ENCODE measurements around the gene CNTNAP2. TPM values are rescaled to one million over a fixed set of nuclear protein-coding genes. Genes with fewer than 3 reads are reported as not detected.

The CNTNAP2 gene
- total RNA-seq, 1 donor, result 7.6 TPM

DNA sequence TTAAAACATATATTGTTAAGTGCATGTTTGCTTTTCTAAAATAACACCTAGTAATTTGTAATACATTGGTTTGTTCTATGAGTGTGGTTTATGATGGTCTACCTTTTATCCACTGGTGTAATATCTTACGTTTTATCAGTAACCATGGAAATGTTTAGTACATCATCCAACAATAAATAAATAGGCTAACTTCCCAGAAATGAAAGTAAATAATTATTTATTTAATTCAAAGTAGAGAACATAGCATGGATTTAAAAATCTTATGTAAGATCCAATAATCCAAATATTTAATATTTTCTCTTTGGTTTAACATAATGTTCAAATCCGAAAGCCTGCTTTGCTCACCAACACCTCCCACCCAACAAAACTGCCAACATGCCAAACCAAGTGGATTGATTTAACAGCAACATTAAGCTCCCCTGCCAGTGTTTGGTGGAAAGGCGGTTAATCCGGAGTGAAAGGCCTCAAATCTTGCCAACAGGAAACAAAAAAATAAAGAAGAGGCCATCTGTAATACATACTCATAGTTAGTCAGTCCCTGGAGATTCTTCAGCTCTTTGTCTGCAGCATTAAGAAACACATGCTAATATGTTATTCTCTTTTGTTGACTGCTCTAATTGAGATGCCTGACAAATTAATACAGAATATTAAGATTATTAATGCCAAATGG lies 897.8 kb downstream of the CNTNAP2 start:
- Histone ChIP-seq H3K9me3 (ENCODE audit: low read depth, low read length) (no peaks in the 10 kb centered on the region), H2AFZ (ENCODE audit: low read length) (no peak overlapping the region), H3K79me2 (ENCODE audit: insufficient read depth, low read length) (no peaks in the 10 kb centered on the region), H3K27ac (ENCODE audit: low read depth, low read length) (no peak overlapping the region), H3K4me3 (ENCODE audit: insufficient read depth, low read length) (no peak overlapping the region), H4K20me1 (ENCODE audit: insufficient read depth, low read length) (no peaks in the 10 kb centered on the region), H3K4me1 (ENCODE audit: insufficient read depth, low read length) (no peaks in the 10 kb centered on the region), H3K36me3 (ENCODE audit: insufficient read depth, low read length) (no peaks in the 10 kb centered on the region), H3K4me2 (ENCODE audit: insufficient read depth, low read length) (no peak overlapping the region), H3K27me3 (ENCODE audit: insufficient read depth, low read length) (no peaks in the 10 kb centered on the region)
- no peak for DNase-seq (ENCODE audit: insufficient read length, low spot score, missing footprints)
- TF ChIP-seq, protein P1, sequence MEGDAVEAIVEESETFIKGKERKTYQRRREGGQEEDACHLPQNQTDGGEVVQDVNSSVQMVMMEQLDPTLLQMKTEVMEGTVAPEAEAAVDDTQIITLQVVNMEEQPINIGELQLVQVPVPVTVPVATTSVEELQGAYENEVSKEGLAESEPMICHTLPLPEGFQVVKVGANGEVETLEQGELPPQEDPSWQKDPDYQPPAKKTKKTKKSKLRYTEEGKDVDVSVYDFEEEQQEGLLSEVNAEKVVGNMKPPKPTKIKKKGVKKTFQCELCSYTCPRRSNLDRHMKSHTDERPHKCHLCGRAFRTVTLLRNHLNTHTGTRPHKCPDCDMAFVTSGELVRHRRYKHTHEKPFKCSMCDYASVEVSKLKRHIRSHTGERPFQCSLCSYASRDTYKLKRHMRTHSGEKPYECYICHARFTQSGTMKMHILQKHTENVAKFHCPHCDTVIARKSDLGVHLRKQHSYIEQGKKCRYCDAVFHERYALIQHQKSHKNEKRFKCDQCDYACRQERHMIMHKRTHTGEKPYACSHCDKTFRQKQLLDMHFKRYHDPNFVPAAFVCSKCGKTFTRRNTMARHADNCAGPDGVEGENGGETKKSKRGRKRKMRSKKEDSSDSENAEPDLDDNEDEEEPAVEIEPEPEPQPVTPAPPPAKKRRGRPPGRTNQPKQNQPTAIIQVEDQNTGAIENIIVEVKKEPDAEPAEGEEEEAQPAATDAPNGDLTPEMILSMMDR (IDR thresholded peaks at IDR 0.05; ENCODE audit: extremely low read depth, low read depth, low read length), result no peak

DNA sequence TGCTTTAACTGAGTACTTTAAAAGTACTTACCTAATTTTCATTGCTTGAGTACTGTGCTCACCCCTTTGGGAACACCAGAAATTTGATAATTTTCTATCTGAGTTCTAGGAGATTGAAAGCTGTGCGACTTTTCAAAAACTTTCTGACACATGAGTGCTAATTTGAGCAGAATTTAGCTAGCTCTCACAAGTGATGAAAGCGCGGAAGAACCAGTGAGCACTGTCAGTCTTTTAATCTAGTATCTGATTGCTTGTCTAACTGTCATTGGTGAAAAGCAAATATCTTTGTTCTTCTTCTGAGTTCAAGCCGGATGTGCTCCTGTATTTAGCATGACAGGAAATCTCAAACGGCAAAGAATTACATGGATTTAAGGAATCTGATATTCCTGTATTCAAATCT lies 899.4 kb downstream of the CNTNAP2 start:
- no peaks in the 10 kb centered on the region for H3K4me1 ChIP-seq (ENCODE audit: insufficient read depth, low read length)
- no peaks in the 10 kb centered on the region for H3K9me3 ChIP-seq (ENCODE audit: low read depth, low read length)
- H3K27me3 ChIP-seq (ENCODE audit: insufficient read depth, low read length), result no peaks in the 10 kb centered on the region
- no peak overlapping the region for H2AFZ ChIP-seq (ENCODE audit: low read length)
- no peaks in the 10 kb centered on the region for H3K79me2 ChIP-seq (ENCODE audit: insufficient read depth, low read length)
- no peaks in the 10 kb centered on the region for H3K36me3 ChIP-seq (ENCODE audit: insufficient read depth, low read length)
- TF ChIP-seq, protein P1 (IDR thresholded peaks at IDR 0.05; ENCODE audit: extremely low read depth, low read depth, low read length), result no peak
- H4K20me1 ChIP-seq (ENCODE audit: insufficient read depth, low read length), result no peaks in the 10 kb centered on the region
- H3K4me3 ChIP-seq (ENCODE audit: insufficient read depth, low read length), result no peak overlapping the region
- H3K4me2 ChIP-seq (ENCODE audit: insufficient read depth, low read length), result no peak overlapping the region
- no peak overlapping the region for H3K27ac ChIP-seq (ENCODE audit: low read depth, low read length)
- DNase-seq (ENCODE audit: insufficient read length, low spot score, missing footprints), result no peak

DNA sequence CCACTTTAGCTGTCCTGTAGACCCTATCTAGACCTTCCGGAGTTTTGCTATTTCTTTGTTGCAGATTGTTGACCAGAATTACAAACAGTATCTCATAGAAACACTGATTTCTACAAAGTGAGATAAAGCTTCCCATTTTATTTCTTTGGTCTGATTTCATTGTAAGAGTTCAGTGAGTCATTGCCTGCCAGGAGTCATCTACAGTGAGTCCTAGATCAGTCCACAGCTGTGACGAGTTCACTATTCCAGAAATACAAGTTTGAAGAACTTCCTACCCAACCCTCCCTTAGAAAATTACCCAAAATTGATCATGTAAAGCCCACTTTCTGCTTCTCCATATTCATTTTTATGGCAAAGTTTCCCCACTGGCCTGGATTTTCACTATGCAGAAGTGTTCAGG lies 905.5 kb downstream of the CNTNAP2 start:
- H4K20me1 ChIP-seq (ENCODE audit: insufficient read depth, low read length), result no peaks in the 10 kb centered on the region
- no peak overlapping the region for H3K27ac ChIP-seq (ENCODE audit: low read depth, low read length)
- H3K4me2 ChIP-seq (ENCODE audit: insufficient read depth, low read length), result no peak overlapping the region
- H3K36me3 ChIP-seq (ENCODE audit: insufficient read depth, low read length), result no peaks in the 10 kb centered on the region
- H3K9me3 ChIP-seq (ENCODE audit: low read depth, low read length), result no peaks in the 10 kb centered on the region
- no peak overlapping the region for H3K4me3 ChIP-seq (ENCODE audit: insufficient read depth, low read length)
- H3K79me2 ChIP-seq (ENCODE audit: insufficient read depth, low read length), result no peaks in the 10 kb centered on the region
- H3K27me3 ChIP-seq (ENCODE audit: insufficient read depth, low read length), result no peaks in the 10 kb centered on the region
- TF ChIP-seq, protein P1 (IDR thresholded peaks at IDR 0.05; ENCODE audit: extremely low read depth, low read depth, low read length), result no peak
- peak; percentile 62 for DNase-seq (ENCODE audit: insufficient read length, low spot score, missing footprints)
- no peak overlapping the region for H2AFZ ChIP-seq (ENCODE audit: low read length)
- H3K4me1 ChIP-seq (ENCODE audit: insufficient read depth, low read length), result no peaks in the 10 kb centered on the region

DNA sequence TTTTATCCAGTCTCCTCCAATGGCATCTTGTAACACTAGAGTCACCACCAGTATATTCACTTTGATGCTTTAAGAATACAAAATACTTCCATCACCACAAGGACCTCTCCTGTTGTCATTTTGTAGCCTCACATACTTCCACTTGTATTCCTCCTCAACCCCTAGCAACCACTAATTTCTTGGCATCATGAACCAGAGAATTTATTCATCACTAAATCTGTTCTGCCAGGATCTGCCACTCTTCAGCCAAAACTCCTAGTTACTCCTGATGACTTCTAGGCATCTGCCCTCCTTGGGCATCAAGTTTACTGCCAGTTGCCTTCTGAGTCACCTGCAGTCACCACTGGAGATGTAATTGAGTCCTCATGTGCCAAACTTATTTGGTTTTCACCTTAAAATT lies 906.8 kb downstream of the CNTNAP2 start:
- no peaks in the 10 kb centered on the region for H3K27me3 ChIP-seq (ENCODE audit: insufficient read depth, low read length)
- no peak for DNase-seq (ENCODE audit: insufficient read length, low spot score, missing footprints)
- H3K4me2 ChIP-seq (ENCODE audit: insufficient read depth, low read length), result no peak overlapping the region
- no peaks in the 10 kb centered on the region for H3K79me2 ChIP-seq (ENCODE audit: insufficient read depth, low read length)
- H4K20me1 ChIP-seq (ENCODE audit: insufficient read depth, low read length), result no peaks in the 10 kb centered on the region
- no peak overlapping the region for H3K4me3 ChIP-seq (ENCODE audit: insufficient read depth, low read length)
- H3K36me3 ChIP-seq (ENCODE audit: insufficient read depth, low read length), result no peaks in the 10 kb centered on the region
- TF ChIP-seq, protein P1 (IDR thresholded peaks at IDR 0.05; ENCODE audit: extremely low read depth, low read depth, low read length), result no peak
- no peaks in the 10 kb centered on the region for H3K4me1 ChIP-seq (ENCODE audit: insufficient read depth, low read length)
- H3K9me3 ChIP-seq (ENCODE audit: low read depth, low read length), result no peaks in the 10 kb centered on the region
- no peak overlapping the region for H2AFZ ChIP-seq (ENCODE audit: low read length)
- H3K27ac ChIP-seq (ENCODE audit: low read depth, low read length), result no peak overlapping the region
